KG1 (cell line): Measurements from ENCODE around the gene POLE3.
"Not testable (repeated sequence)": the region's sequence is repeated elsewhere in the genome, so short reads cannot be mapped to it uniquely, and the experiment has no call there.

Source experiments
- DNase-seq: peaks from one replicate; lab custom pipeline; 2025; lab: John Stamatoyannopoulos, UW

The POLE3 gene

DNA sequence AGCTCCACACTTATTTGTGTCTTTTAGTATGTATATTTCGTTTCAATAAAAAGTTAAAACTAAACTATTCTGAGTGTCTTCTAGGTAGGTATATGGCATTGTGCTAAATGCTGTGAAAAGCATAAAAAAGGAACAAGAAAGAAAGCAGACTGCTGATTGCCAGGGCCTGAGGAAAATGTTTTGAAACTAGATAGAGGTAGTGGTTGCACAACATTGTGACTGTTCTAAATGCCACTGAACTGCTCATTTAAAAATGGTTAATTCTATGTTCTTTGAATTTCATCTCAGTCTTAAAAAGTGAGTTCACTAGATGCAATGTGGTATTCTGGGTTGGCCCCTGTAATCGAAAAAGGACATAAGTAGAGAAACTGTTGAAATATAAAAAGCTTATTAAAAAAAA, 6.8 kb downstream of the POLE3 start:
- no peak for DNase-seq

DNA sequence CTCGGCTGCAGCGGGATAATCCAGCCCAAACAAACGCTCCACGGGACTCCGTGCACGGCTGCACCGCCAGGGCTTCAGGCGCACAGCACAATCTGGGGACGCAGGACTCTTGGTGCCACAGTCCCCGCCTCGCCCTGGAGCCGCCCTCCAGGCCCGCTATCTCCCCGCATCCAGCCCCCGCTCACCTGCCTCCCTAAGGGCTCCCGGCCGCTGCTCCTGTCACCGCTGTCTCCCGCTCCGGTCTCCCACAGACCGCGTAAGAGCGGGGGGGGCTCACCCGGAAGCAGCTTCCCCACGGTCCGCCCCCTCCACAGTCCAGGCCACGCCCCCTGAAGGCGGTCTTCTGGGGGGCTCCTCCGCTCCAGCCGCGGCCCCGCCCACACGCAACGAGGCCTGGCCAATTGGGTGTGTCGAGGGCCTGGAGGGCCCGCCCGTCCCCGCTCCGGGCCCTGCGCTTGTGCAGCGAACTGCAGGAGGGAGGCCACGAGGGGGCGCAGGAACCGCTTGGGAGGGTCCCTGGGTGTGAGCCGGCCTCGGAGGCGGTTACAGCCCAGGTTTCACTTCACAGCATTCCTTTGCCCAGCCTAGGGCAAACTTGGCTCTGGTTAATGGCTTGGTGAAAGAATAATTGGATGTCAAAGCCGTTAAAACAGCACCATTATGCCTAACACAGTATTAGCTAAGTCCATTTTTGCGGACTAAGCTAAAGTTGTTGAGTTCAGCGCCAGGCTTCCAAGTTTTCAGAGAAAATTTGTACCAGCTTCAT, 9.3 kb downstream of the POLE3 start, which contains the start of gene ALAD:
TSS of gene ALAD (minus strand) at position 258 of the 766 bp plus-strand sequence. CDS start 7,725 bp downstream, outside the sequence.
- peak; percentile 96 for DNase-seq

DNA sequence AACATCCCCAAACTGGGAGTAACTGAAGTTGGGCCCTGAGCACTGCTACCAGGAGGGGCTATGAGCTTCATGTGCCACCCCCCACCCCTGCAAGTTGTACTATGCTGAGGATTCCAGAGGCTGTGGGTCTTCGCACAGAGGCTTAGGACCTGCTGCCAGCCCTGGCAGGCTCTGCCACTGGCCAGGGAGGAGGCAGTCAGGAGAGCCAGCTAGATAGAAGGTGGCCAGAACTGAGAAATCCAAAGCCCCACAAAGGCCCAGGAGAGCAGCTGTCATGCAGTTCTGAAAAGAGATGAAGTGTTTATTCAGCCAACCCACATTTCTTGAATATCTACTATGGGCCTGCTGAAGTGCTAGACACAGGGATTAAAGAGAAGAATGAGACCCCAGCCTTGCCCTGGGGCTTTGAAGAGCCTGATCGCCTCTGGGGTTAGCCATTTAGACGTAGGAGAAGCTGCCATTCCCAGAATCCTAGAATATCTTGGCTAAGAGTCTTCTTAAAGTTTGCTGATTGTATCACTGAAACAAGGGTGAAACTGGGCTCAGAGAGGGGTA, 10.8 kb downstream of the POLE3 start:
- no peak for DNase-seq

DNA sequence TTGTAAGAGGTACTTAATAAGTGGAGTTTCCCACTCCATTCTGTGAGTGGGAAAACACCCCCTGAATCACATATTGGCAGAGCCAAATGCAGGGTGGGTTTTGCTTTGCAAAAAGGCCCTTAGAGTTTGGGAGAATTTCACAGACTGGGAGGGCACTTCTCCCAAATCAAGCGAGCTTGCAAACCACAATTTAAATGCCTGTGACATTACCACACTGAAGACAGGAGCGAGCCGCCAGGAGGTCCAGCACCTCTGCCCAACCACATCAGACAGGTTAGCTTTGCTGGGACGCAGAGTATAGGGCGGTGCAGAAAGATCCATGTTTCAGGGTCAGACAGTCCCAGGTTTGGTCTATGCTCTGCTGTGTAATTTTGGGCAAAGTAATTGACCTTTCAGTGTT, 11.7 kb downstream of the POLE3 start:
- no peak for DNase-seq

DNA sequence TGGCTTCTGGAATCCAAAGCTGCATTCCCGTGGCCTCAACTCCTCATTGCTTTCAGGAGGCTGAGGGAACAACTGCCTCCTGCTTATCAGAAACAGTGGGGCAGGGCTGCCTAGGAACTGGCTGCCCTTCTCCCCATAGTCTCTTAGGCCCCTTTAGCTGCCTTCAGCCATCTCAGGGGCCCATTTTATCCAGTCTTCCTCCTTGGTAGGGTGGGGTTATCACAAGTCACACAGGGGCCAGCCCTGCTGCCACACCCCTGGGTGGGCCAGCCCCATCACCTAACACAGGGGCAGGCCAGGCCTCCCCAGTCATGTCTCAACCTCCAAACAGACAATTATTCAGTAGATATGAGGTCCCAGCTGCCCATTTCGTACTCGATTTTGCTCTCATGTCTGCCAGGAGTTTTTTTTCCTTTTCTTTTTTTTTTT, 13.3 kb downstream of the POLE3 start:
- DNase-seq, result no peak

DNA sequence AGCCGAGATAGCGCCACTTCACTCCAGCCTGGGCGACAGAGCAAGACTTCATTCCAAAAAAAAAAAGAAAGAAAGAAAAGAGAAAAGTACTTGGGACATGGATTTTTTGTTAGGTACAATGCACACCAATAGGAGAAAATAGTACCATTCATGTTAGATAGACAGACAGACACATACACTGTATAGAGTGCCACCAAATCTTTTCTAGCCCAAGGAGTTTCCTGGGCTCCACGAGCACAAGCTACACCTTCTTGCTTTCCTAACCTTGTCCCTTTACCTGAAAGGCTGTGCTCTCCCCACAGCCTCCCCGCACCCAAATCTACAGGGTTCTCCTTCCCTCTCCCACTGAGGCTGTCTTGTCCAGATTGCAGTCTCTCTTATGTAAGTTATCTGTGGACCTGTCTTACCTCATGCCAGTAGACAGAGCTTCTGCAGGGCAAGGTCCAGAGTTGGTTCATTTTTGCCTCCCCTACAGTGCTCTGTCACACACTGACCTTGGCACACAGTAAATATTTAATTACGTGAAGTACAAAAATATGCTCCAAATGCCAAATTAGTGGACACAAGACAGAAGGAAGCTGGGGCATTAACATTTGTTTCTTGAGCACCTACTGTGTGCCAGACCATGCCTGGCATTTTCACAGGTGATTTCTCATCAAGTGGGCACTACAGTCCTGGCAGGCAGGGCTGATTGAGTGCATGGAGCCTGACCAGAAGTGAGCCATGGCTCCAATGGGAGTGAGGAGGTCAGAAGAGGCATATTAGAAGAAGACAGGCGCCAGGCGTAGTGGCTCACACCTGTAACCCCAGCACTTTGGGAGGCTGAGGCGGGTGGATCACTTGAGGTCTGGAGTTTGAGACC, 15.2 kb downstream of the POLE3 start:
- DNase-seq, result no peak

DNA sequence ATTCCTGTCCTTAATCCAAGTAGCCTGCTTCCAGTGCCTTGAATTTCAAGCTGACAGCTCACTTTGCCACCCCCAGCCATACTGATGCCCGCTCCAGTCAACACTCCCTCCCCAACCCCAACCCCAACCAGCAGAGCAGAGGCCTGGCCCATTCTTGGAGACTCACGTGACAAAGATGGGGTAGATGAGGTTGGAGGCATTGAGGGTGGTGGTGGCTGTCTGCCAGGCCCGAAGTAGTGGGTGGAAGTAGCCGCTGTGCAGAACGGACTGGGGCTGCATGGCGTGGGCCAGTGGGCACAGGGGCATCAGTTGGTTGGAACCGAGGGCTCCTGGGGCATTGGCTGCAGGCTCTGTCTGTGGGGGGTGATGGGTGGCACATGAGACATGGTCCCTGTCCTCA, 17.2 kb downstream of the POLE3 start:
- no peak for DNase-seq

DNA sequence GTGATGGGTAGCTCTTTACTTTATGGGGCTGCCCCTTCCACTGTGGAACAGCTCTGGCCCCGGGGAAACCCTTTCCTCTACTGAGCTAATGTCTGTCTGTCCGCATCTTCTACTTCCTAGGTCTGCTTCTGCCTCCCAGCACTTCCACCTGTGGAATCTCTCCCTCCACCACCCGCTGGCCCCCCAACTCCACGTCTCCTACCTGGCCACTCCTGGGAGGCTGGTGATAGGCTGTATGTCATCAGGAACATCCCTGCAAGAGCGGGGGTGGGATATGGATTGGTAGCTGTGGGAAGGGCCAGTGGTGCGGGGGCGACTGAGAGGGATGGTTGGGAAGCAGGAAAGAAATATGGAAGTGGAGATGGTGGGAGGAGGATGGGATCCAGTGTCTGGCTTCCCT, 18.6 kb downstream of the POLE3 start:
- DNase-seq, result no peak

DNA sequence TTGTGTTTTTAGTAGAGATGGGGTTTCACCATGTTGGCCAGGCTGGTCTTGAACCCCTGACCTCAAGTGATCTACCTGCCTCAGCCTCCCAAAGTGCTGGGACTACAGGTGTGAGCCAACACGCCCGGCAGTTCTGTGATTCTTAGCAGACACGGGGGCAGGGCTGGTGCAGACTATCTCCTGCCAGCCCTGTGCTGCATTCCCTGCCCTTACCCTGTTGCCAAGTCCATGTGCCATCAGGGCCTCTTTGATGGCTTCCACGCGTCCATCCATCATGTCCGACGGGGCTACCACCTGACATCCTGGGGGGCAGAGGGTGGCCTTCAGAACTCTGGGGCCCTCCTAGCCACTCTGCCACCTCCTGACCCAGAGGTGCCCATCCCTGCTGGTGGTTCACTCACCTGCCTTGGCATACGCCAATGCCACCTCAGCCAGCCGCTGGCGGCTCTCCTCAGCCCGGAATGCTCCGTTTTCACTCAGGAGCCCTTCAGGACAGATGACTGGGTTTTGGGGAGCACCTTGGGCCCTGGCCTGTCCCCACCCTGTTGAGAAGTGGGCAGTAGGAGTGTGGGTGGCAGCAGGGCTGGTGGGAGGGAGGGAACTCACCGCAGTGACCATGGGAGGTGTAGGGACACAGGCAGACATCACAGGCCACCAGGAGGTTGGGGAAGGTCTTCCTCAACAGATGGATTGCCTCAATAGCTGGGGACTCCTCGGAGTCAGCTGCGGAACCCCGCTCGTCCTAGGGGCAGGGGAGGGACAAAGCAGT, 20.1 kb downstream of the POLE3 start:
- no peak for DNase-seq

DNA sequence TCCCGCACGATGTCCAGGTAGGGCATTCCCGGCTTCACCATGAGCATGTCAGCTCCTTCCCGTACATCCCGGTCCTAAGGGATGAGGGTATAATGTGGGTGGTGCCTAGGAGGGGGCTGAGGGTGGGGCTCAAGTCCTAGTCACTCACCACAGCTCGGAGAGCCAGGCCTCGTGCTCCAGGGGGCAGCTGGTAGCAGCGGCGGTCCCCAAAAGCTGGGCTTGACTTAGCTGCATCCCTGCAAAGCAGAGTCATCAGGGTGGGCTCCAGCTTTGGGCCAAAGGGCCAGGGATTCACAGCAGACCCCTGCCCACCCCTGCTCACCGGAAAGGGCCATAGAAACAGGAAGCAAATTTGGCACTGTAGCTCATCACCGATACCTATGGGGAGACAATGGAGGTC, 21.0 kb downstream of the POLE3 start:
- DNase-seq, result no peak

DNA sequence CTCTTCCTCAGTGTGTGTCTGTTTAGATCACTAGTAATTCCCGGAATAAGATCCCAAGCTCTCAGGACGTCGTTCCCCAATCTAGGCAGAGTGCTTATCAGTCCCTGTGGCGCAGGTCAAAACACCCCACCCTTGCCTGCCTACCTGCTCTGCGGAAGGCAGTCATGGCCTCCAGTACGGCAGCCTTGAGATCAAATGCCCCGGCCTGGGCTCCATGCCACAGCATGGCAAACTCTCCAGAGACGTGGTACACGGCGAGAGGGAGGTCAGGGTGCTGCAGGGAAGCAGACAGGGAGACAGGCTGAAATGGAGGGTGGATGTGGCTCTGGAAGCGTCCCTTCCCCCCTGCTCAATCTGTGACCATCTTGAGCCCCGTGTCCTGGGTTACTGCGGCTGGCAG, 21.6 kb downstream of the POLE3 start:
- DNase-seq, result no peak

DNA sequence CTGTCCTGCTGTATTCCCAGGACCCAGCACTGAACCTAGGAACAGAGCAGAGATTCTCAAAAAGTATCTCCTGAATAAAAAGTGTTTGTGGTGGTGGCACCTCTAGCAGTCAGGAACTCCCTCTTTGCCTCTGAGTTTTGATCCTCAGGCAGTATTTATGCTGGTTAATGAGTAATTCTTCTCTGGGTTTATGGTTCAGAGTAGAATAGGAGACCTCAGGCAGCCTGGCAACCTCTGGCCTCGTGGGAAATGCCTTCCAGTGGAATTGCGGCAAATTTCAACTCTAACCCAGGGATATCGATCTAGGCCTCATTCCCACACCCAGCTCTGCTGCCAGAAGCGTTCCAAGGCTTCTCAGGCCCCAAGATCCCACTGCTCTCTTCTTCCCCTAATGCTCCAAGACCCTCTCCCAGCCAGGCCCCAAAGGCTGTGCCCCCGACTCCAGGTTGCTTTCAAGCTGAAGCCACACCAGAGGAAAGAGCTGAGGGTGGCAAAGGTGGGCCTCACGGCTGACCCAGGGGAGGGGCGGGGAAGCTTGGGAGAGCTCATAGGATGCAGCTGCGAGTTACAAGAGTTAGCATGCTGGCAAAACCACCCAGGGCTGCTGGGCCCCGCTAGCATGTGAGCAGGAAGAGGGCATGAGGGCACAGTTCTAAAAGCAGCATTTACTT, 22.8 kb downstream of the POLE3 start:
- DNase-seq, result no peak

DNA sequence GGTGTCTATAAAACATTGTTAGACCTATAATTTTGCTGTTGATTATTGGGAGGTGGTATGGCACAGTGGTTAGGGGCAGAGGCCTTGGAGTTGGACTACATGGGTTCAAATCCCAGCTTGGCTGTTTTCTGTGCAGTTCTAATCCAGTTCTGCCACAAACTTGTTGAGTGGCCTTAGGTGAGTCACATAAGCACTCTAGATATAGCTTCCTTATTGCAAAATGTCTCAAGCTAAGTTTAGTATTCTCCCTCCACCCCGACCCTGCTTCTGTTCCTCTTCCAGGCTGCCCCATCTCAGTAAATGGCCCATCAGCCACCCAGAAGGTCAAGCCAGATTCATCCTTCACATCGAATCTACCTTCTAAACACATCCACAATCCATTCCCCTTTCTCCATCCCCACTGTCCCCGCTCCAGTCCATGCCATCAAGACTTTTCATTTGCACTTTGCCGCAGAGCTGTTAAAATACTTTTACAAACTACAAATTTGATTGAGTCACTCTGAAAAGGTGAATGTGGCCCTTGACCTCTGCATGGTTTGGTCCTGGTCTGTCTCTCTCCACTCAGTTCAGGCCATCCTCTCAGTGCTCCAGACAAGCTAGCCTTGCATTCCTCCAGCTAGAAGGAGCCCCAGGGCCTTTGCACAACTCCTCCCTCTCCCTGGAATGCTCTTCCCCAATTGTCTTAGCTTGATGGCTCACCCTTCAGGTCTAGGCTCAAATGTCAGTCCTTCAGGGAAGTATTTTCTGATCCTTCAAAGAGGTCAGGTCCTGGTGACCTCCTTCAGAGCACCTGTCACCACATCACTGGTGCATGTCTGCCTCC, 23.7 kb downstream of the POLE3 start:
- DNase-seq, result no peak

DNA sequence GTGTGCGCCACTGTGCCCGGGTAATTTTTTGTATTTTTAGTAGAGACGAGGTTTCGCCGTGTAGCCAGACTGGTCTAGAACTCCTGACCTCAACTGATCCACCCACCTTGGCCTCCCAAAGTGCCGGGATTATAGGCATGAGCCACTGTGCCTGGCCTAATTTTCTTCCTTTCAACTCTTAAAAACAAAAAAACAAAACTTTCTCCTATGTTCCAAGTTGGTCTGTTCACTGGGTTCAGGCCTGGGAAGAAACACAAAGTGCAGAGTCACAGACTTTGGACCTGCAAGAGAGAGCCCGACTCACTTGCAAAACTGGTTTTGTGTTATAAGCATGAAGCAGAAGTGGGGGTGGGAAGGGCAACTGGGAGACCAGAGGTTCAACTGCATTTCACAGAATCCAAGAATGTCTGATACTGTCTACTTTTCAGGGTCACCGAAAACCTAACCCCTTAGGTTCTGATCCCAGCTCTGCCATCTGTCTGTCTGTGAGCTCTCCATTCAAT, 28.5 kb downstream of the POLE3 start:
- no peak for DNase-seq

DNA sequence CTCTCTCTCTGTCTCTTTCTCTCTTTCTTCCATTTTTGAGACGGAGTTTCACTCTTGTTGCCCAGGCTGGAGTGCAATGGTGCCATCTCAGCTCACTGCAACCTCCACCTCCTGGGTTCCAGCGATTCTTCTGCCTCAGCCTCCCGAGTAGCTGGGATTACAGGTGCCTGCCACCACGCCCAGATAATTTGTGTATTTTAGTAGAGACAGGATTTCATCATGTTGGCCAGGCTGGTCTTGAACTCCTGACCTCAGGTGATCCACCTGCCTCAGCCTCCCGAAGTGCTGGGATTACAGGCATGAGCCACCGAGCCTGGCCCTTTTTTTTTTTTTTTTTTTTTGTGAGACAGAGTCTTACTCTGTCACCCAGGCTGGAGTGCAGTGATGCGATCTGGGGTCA, 29.0 kb downstream of the POLE3 start:
- not testable (repeated sequence) for DNase-seq

DNA sequence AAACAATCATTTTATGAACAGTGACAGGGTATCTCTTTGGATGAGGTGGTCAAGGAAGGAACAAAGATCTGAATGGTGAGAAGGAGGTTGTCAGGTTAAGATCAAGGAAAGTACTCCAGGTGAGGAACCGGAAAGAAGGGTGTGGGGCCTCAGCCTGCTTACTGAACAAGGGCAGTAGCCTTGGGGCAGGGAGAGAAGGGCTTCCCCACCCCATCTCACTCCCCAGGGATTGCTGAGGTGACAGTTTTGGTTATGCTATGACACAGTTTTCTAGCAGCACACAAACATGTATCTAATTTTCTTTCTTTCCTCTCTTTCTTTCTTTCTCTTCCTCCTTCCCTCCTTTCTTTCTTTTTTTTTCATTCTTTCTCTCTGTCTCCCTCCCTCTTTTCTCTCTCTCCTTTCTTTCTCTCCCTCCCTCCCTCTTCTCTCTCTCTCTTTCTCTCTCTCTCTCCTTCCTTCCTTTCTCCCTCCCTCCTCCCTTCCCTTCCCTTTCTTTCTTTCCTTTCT, 29.6 kb downstream of the POLE3 start:
- no peak for DNase-seq

DNA sequence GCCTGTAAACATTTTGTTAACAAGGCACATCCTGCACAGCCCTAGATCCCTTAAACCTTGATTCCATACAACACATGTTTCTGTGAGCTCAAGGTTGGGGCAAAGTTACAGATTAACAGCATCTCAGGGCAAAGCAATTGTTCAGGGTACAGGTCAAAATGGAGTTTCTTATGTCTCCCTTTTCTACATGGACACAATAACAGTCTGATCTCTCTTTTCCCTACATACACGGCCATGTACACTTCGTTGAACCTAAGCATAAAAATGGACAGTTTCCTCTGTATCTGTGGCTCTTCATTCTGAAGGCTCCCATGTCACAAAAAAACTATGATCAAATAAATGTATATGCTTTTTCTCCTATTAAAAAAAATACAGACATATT, 30.7 kb downstream of the POLE3 start:
- DNase-seq, result not testable (repeated sequence)

DNA sequence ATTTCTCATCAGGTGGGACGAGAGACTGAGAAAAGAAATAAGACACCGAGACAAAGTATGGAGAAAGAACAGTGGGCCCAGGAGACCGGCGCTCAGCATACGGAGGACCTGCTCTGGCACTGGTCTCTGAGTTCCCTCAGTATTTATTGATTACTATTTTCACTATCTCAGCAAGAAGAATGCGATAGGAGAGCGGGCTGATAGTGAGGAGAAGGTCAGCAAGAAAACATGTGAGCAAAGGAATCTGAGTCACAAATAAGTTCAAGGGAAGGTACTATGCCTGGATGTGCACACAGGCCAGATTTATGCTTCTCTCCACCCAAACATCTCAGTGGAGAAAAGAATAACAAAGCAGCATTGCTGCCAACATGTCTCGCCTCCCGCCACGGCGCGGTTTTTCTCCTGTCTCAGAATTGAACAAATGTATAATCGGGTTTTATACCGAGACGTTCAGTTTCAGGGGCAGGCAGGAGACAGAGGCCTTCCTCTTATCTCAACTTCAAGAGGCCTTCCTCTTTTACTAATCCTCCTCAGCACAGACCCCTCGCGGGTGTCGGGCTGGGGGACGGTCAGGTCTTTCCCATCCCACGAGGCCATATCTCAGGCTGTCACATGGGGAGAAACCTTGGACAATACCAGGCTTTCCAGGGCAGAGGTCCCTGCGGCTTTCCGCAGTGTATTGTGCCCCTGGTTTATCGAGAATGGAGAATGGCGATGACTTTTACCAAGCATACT, 31.2 kb downstream of the POLE3 start:
- DNase-seq, result not testable (repeated sequence)
